Measurements from ENCODE around the gene TMEM181.
"Not testable (repeated sequence)": the region's sequence is repeated elsewhere in the genome, so short reads cannot be mapped to it uniquely, and the experiment has no call there.

Gene TMEM181

DNA sequence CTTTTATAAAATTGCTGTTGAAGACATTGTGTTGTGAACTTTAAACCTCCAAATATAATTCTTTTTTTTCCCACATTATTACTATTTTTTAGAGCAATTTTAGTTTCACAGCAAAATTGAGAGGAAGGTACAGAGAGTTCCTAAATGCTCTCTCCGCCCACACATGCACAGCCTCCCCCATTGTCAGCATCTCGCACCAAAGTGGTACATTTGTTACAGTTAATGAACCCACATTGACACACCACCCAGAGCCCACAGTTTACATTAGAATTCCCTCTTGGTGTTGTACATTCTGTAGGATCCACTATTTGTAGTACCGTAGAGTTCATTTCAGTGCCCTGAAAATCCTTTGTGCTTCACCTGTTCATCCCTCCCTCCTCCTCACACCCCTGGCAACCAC lies 33.8 kb downstream of the TMEM181 start:
- DNase-seq (ENCODE audit: low read depth in 3 of 3, low spot score in 1 of 3) = no peak

DNA sequence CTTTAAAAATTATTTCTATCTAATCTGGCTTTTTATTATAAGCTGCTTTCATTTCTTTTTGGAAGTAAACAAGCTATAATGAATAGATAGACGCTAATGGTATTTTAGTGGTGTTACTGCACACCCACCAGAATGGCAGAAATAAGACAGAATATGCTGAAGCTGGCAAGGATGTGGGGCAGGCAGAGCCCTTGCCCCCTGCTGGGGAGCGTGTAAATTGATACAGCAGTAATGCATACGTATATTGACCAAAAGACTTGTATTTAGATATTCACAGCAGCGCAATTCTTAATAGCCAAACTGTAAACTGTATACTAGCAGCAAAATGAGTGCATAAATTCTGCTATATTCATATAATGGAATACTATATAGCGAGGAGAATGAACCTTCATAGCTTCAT lies 35.3 kb downstream of the TMEM181 start:
- DNase-seq (ENCODE audit: low read depth in 3 of 3, low spot score in 1 of 3) = no peak

DNA sequence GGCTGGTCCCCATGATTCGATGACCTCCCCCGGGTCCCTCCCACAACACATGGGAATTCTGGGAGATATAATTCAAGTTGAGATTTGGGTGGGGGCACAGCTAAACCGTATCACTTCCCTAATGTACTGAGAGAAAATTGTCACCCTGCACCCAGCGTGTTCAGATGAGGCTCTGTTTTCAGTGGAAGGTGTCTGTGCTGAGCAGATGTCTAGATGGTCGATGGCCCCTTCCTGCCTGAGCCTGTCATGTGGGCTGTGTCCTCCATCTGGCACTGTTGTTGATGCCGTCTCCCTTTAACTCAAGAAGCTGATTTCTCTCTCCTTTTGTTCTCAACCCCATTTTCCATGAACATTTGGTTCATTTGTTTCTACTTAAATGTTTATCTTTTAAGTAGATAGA lies 37.0 kb downstream of the TMEM181 start:
- no peak for DNase-seq (ENCODE audit: low read depth in 3 of 3, low spot score in 1 of 3)

DNA sequence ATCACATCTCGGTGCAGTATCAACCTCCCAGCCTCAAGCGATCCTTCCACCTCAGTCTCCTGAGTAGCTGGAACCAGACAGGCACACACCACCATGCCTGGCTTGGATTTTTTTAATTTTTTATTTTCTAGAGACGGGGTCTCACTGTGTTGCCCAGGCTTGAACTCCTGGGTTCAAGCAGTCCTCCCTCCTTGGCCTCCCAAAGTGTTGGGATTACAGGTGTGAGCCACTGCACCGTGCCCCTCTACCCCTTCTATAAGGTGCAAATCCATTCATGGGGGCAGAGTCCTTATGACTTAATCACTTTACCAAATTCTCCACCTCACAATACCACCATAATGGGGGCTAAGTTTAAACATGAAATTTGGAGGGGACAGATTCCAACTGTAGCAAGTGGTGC lies 37.7 kb downstream of the TMEM181 start:
- no peak for DNase-seq (ENCODE audit: low read depth in 3 of 3, low spot score in 1 of 3)

DNA sequence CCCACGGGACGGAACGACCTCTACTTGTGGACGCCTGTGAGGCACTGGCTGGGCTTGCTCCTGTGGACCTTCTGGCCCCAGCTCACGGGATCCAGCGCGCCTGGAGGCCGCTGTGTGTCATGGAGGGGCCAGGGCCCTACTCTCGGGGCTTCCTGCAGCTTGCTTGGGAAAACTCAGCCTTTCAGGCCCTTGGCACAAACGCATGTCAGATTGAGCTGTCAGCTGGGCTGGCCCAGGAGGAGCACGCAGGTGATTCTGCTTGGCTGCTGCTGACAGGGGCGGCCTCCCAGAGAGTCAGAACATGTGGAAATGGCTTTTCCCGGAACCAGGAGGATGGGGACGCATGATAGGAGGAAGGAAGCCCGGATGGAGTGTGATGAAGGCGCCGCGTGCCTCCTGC lies 39.7 kb downstream of the TMEM181 start:
- DNase-seq (ENCODE audit: low read depth in 3 of 3, low spot score in 1 of 3) = no peak

DNA sequence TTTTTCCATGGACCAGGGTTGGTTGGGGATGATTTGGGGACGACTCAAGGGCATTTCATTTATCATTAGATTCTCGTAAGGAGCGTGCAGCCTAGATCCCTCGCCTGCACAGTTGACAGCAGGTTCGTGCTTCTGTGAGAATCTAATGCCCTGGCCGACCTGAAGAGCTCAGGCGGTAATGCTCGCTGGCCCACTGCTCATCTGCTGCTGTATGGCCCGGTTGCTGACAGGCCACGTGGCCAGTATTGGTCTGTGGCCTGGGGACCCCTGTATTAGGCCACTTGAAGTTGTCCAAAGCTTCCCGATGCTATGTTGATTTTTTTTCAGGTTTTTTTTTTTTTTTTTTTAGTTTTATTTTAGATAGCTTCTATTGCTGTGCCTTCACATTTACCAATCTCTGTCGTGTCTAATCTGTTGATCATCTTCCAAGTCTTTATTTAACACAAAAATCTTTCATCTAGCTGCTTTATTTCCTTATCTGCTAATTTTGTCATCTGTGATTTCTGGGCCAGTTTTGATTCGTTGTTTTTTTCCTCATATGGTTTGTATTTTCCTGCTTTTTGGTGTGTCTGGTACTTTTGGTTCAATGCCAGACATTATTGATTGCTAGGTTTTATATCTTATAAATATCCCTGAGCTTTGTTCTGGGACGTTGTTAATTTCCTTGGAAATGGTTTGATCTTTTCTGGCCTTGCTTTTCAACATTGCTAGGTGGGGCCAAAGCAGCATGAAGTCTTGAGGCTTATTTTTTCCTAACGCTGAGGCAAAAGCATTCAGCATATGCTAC lies 43.6 kb downstream of the TMEM181 start:
- no peak for DNase-seq (ENCODE audit: low read depth in 3 of 3, low spot score in 1 of 3)

DNA sequence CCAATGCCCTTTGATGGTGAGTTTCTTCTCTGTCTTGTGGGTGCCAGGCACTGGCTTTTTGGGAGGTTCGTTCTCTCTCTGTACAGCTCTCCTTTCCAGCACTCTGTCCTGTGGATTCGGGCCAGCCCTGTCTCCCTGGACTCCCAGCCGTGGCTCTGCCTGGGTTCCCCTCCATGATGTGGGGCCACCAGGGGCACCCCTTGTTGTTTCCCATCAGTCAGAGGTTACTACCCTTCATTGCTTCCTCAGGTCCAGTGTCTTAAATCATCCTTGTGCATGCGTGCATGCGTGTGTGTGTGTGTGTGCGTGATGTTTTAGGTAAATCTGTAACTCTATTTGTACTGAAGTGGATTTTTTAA lies 44.1 kb downstream of the TMEM181 start:
- DNase-seq (ENCODE audit: low read depth in 3 of 3, low spot score in 1 of 3) = no peak

DNA sequence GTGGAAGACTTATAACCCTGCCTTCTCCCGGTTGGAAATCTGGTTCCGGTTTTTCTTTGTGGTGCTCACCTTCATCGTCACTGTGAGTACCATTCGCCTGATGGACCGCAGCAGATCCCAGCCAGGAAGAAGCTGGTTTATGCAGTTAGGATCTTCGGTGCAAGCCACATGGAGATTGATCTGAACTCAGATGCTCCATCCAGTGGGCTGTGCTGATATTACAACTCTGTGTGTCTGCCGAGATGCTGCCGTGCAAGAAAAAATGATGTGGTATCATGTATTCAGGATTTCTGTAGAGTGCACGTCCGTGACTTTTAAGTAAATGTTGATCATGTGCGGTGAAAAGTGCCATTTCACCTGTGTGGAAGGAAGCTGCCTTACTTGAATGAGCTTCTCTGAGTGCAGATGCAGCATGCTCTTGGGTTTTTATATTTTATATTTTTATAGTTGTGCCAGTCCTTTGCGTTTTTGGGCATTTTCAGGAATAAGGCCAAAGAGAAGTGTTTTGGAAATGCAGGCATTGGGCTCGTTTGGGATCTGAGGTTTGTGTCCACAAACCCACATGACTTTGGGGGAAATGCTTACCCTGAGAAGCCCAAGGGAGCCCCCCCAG lies 45.5 kb downstream of the TMEM181 start:
- peak in 2 of 3 donors; percentile 9 to 21 for DNase-seq (ENCODE audit: low read depth in 3 of 3, low spot score in 1 of 3)

DNA sequence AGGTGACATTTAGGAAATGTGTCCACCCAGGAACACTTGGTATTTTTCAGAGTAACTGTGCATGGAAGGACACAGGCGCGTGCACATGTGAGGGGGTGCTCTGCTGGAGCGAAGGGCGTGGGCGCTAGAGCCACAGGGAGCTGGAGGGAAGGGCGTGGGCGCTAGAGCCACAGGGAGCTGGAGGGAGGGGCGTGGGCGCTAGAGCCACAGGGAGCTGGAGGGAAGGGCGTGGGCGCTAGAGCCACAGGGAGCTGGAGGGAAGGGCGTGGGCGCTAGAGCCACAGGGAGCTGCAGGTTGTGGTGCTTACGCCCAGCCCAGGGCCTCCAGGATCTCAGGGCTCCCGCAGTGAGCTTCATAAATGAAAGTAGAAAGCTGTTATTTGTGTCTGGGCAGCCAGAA lies 46.1 kb downstream of the TMEM181 start:
- not testable (repeated sequence) for DNase-seq (ENCODE audit: low read depth in 3 of 3, low spot score in 1 of 3)

DNA sequence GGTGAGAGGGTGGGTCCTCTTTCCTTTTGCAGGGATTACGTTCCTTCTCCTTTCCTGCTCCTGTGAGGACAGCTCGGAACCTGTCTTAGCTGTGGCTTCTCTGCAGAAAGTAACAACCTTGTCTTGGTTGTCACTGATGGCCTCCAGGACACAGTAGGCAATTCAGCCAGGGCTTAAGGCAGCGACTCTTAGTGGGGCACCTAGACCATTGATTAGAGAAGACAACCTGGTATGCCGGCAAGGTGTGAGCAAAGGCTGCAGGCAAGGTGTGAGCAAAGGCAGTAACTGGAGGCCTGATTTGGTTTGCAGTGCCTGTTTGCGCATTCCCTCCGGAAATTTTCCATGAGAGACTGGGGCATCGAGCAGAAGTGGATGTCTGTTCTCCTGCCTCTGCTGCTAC lies 47.0 kb downstream of the TMEM181 start:
- no peak for DNase-seq (ENCODE audit: low read depth in 3 of 3, low spot score in 1 of 3)

DNA sequence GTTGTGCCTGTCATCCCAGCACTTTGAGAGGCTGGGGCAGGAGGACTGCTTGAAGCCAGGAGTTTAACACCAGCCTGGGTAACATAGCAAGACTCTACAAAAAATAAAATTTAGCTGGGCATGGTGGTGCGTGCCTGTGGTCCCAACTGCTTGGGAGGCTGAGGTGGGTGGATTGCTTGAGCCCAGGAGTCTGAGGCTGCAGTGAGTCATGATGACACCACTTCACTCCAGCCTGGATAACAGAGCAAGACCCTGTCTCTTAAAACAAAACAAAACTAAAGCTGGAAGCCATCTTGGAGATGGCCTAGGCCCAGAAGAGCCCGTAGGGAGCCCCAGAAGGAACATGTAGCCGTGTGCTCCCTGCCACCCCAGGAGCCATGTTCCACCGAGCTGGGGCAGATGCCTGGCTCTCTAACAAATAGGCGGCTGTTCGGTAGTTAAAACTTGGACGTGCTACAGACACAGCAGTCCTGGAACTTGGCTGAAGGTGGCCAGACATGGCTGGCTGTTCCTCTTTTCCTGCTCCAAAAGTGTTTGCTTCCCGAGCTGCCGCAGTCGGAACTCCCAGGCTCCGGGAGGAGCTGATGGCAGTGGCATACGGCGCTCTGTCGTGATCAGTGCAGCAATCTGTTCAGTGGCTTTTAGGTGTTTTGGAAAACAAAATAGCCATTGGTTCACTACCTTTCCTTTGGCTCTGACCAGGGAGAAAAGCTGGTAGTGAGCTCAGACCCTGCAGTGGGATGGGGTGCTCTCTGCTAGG lies 47.7 kb downstream of the TMEM181 start:
- DNase-seq (ENCODE audit: low read depth in 3 of 3, low spot score in 1 of 3) = no peak

DNA sequence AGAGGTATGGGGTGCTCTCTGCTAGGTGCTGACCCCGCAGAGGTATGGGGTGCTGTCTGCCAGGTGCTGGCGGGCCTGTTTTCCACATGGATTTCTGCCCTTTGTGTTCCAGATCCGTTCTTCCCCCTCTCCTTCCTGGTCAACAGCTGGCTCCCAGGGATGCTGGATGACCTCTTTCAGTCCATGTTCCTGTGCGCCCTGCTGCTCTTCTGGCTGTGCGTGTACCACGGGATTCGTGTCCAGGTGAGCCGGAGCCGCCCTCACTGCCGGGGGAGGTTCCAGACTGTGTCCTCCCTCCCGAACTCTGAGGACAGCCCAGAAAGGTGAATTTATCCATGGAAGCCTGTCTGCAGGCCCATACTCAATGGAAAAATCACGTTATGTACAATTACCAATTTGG lies 48.3 kb downstream of the TMEM181 start:
- DNase-seq (ENCODE audit: low read depth in 3 of 3, low spot score in 1 of 3) = no peak

- DNase-seq (ENCODE audit: low read depth in 3 of 3, low spot score in 1 of 3) = no peak
Observed at GRCh38 chr6:158609455-158610155, 49.7 kb downstream of the TMEM181 start.

GRCh38 chr6:158610319-158610968 lies 50.6 kb downstream of the TMEM181 start:
- DNase-seq (ENCODE audit: low read depth in 3 of 3, low spot score in 1 of 3) = no peak

DNA sequence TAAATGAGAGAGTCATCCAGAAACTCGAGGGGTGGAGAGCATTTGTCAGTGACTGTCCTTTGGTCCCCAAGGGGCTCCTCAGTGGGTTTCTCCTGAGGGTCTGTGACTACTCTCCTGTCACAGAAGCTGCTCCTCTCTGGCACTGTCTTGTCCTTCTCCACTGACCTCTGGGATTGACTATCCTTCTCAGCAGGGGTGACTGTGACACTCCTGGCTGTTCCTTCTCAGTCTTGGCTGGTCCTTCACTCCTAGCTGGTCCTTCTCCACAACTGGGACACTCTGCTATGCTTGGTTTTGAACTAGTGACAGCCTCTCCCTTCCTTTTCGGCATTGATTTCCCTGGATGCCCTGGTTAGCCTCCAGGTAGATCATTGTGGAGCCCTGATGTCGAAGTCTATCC lies 51.1 kb downstream of the TMEM181 start:
- no peak for DNase-seq (ENCODE audit: low read depth in 3 of 3, low spot score in 1 of 3)

- DNase-seq (ENCODE audit: low read depth in 3 of 3, low spot score in 1 of 3) = no peak
Observed at GRCh38 chr6:158611541-158612370, 51.9 kb downstream of the TMEM181 start.

- not testable (repeated sequence) for DNase-seq (ENCODE audit: low read depth in 3 of 3, low spot score in 1 of 3)
Observed at GRCh38 chr6:158614606-158615005, 54.7 kb downstream of the TMEM181 start.

GRCh38 chr6:158618289-158618688 lies 58.4 kb downstream of the TMEM181 start:
- not testable (repeated sequence) for DNase-seq (ENCODE audit: low read depth in 3 of 3, low spot score in 1 of 3)

DNA sequence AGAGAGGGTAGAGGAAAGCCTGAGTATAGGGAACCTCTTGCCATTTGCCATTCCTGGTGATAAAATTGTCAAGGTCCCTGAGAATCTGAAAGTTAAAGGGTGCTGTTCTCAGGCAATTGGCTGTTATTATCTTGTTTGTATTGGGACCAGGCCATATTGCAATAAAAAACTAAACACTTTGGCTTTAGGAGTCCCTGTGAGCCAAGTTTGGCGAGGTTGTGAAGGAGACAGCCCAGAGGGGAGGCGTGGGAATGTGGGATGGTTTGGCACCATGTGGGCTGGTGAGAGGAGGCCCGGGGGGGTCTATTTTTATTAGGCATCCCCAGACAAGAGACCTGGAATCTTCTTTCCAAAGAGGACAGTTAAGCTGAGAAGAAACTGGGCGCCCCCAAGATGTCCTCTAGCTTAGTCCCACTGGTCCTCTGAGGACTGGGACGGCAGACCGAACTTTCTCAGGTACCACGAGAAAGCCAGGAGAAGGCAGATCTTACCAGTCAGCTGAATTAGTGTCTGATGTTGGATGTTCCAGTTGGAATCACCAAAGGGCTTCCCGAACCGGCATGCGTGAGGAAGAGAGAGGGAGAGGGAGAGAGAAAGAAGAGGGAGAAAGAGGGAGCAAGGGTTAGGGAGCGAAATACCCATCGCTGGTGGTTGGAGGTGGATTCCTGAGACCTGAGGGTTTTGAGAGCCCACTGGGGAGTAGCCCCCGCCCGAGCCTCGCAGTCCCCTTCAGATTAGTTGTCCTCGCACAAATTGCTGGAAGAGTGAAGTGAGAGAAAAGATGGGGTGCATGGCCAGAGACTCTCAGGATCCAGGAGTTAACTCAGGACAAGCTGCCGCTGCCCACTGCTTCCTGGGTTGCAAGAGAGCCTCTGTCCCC lies 60.3 kb downstream of the TMEM181 start:
- DNase-seq (ENCODE audit: low read depth in 3 of 3, low spot score in 1 of 3) = no peak

Data from stimulated activated CD4-positive, alpha-beta T cell treated with anti-CD3 and anti-CD28 coated beads, TNF-alpha, amount 100 ng/mL, for 1 hour (primary cell).